RWPE1 (cell line): Measurements from ENCODE around the gene C19orf85.

Source experiments
- CTCF ChIA-PET: fragments of 350-600 bp; sonication (Branson Sonifier 250); formaldehyde crosslinking; extraction: SDS; loops from one replicate; lab custom pipeline; 2021; lab: Yijun Ruan, JAX
- POLR2A ChIA-PET: fragments of 400-600 bp; formaldehyde crosslinking; extraction: SDS; loops from one replicate; lab custom pipeline; 2020; ENCODE audit warnings: antibody characterized with exemption; ENCODE audit not compliant: low non-redundant PET; lab: Yijun Ruan, JAX
- DNase-seq: peaks from one replicate; pipeline ENCODE4 v3.0.0; 2012; ENCODE audit warnings: low spot score
- H3K27ac ChIP-seq: fragments of 450-650 bp; 2 replicates; pipeline ENCODE4 v1.5.1; 2017
- CTCF ChIP-seq: fragments of 450-650 bp; conservative IDR thresholded peaks from 2 replicates; pipeline ENCODE4 v1.5.1; 2017; ENCODE audit warnings: low read depth, mild to moderate bottlenecking

The C19orf85 gene

DNA sequence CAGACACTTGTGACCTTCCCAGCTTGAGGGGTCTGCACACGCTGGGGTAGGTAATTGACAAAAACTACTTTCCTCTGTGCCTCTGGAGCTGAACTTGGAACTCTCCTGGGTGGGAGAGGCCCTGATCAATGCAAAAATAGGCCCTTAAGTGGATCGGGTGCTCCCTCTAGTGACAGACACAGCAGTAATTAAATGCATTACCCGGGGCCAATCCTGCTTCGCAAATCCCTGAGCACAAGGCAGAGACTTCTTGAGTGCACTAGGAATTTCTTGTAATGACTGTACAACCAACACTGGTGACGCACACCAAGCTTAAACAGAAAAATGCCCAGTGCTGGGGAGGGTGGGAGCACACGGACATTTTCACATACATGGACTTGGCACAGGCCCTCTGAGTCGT, 46.4 kb downstream of the C19orf85 start:
- POLR2A ChIA-PET = no interaction called here

More for the DNA sequence above, 46.4 kb downstream of the C19orf85 start:
- H3K27ac ChIP-seq = no peak overlapping the region
- CTCF ChIA-PET = interaction anchor here (0.6 to 1.7 kb wide), 8 partner anchors 11 to 277 kb away, joined by 3 to 7 read pairs (median 5); partner anchors contain the start of gene TMEM238
- peak; percentile 75 for TF ChIP-seq CTCF
- DNase-seq = peak; percentile 71
